Osteoblast (primary cell): ENCODE results near the gene LYRM7. TPM values are rescaled to one million over a fixed set of nuclear protein-coding genes. Genes with fewer than 3 reads are reported as not detected.

Experiments
- DNase-seq: peaks from one replicate; pipeline ENCODE4 v3.0.0; 2011; ENCODE audit warnings: low spot score, mixed read lengths; ENCODE audit not compliant: insufficient read length; ENCODE audit errors: missing footprints
- H2AFZ ChIP-seq: 2 replicates; pipeline ENCODE4 v1.6.0; 2011; ENCODE audit warnings: mild to moderate bottlenecking, low read length
- H3K27ac ChIP-seq: 2 replicates; pipeline ENCODE4 v1.5.1; 2011; ENCODE audit warnings: mild to moderate bottlenecking, low read depth, low read length, moderate library complexity
- H3K27me3 ChIP-seq: 2 replicates; pipeline ENCODE4 v1.6.0; 2012; ENCODE audit warnings: mild to moderate bottlenecking, control low read depth, inconsistent platforms, low read length, moderate library complexity; ENCODE audit not compliant: insufficient read depth
- H3K36me3 ChIP-seq: 2 replicates; pipeline ENCODE4 v1.5.1; 2011; ENCODE audit warnings: mild to moderate bottlenecking, low read length, control low read depth, moderate library complexity; ENCODE audit not compliant: insufficient read depth
- H3K4me1 ChIP-seq: 2 replicates; pipeline ENCODE4 v1.5.1; 2011; ENCODE audit warnings: mild to moderate bottlenecking, low read length, control low read depth, moderate library complexity; ENCODE audit not compliant: insufficient read depth
- H3K4me2 ChIP-seq: 2 replicates; pipeline ENCODE4 v1.6.0; 2011; ENCODE audit warnings: mild to moderate bottlenecking, low read length; ENCODE audit not compliant: insufficient read depth
- H3K4me3 ChIP-seq: fragments of 200-600 bp; sonication (generic); 3 replicates; pipeline ENCODE4 v1.5.1; 2012; ENCODE audit warnings: mild to moderate bottlenecking, low read length, inconsistent platforms; ENCODE audit not compliant: insufficient read depth
- H3K79me2 ChIP-seq: 2 replicates; pipeline ENCODE4 v1.6.0; 2012; ENCODE audit warnings: mild to moderate bottlenecking, low read length, control low read depth, inconsistent platforms; ENCODE audit not compliant: insufficient read depth
- H3K9me3 ChIP-seq: 2 replicates; pipeline ENCODE4 v1.5.1; 2011; ENCODE audit warnings: low read depth, low read length, control low read depth
- H4K20me1 ChIP-seq: 2 replicates; pipeline ENCODE4 v1.6.0; 2012; ENCODE audit warnings: mild to moderate bottlenecking, low read length, control low read depth; ENCODE audit not compliant: insufficient read depth
- total RNA-seq: library from RNA; depleted of rRNA; stranded (reverse); fragments of >200 nt; gene quantifications from 2 replicates; pipeline ENCODE4 v1.2.3, GENCODE V29; 2012
- TF ChIP-seq, protein P1 (sequence below): IDR thresholded peaks from 2 replicates; pipeline ENCODE4 v1.5.1; 2011; ENCODE audit warnings: mild to moderate bottlenecking, low read depth, low read length, moderate library complexity; ENCODE audit errors: extremely low read depth

LYRM7 gene
- total RNA-seq, 1 donor: 4.7 TPM

DNA sequence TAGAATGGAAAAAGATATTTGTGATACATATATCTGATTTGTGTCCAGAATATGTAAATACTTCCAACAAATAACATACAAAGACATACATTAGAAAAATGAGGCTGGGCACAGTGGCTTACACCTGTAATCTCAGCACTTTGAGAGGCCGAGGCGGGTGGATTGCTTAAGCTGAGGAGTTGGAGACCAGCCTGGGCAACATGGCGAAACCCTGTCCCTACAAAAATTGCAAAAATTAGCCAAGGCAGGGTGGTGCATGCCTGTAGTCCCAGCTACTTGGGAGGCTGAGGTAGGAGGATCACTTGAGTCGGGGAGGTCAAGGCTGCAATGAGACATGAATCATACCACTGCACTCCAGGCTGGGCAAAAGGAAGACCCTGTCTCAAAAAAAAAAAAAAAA, 47.0 kb downstream of the LYRM7 start:
- no peaks in the 10 kb centered on the region for H3K79me2 ChIP-seq
- H3K4me3 ChIP-seq: no peak overlapping the region
- H3K36me3 ChIP-seq: no peaks in the 10 kb centered on the region
- H3K27me3 ChIP-seq: no peaks in the 10 kb centered on the region
- no peak overlapping the region for H2AFZ ChIP-seq
- no peaks in the 10 kb centered on the region for H3K9me3 ChIP-seq
- TF ChIP-seq, protein P1, sequence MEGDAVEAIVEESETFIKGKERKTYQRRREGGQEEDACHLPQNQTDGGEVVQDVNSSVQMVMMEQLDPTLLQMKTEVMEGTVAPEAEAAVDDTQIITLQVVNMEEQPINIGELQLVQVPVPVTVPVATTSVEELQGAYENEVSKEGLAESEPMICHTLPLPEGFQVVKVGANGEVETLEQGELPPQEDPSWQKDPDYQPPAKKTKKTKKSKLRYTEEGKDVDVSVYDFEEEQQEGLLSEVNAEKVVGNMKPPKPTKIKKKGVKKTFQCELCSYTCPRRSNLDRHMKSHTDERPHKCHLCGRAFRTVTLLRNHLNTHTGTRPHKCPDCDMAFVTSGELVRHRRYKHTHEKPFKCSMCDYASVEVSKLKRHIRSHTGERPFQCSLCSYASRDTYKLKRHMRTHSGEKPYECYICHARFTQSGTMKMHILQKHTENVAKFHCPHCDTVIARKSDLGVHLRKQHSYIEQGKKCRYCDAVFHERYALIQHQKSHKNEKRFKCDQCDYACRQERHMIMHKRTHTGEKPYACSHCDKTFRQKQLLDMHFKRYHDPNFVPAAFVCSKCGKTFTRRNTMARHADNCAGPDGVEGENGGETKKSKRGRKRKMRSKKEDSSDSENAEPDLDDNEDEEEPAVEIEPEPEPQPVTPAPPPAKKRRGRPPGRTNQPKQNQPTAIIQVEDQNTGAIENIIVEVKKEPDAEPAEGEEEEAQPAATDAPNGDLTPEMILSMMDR: no peak
- DNase-seq: no peak
- no peak overlapping the region for H3K4me2 ChIP-seq
- H3K27ac ChIP-seq: no peak overlapping the region
- H3K4me1 ChIP-seq: peaks cover 4% of the 10 kb centered on the region
- no peaks in the 10 kb centered on the region for H4K20me1 ChIP-seq

DNA sequence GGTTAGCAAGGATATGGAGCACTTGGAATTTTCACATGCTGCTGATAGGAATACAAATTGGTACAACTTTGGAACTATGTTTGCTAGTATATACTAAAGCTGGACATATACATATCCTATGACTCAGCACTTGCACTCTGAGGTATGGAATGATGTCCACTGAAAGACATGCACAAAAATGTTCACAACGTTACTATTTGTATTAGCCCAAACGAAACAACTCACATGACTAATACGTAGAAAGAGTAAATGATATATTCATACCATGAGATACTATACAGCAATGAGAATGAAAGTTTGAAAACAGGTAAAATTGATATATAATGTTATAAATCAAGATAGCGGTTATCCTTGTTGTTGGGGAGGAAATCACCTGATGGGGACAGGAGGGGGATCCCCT, 47.6 kb downstream of the LYRM7 start:
- Histone ChIP-seq H3K27me3 (no peaks in the 10 kb centered on the region), H3K4me3 (no peak overlapping the region), H3K36me3 (no peaks in the 10 kb centered on the region), H4K20me1 (no peaks in the 10 kb centered on the region), H2AFZ (no peak overlapping the region), H3K9me3 (no peaks in the 10 kb centered on the region), H3K27ac (no peak overlapping the region), H3K79me2 (no peaks in the 10 kb centered on the region), H3K4me2 (no peak overlapping the region), H3K4me1 (peaks cover 4% of the 10 kb centered on the region)
- TF ChIP-seq, protein P1: no peak
- no peak for DNase-seq

DNA sequence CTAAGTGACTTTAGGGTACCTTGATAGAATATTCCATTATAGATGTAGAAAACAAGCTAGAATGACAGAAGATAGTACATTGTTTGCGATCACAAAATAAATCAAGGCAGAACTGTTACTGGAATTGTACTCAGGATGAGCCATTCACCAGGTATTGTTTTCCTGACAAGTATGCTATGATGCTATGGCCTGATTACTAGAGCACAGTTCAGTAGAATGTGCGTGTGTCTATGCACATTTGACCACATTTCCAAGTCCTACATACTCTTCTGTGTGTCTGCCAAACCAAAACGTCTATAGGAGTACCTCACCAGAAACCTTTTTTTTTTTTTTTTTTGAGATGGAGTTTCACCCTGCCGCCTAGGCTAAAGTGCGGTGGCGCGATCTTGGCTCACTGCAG, 49.8 kb downstream of the LYRM7 start:
- DNase-seq: no peak
- Histone ChIP-seq H3K4me3 (no peak overlapping the region), H3K4me1 (peaks cover 4% of the 10 kb centered on the region), H4K20me1 (no peaks in the 10 kb centered on the region), H3K4me2 (no peak overlapping the region), H3K9me3 (no peaks in the 10 kb centered on the region), H3K36me3 (no peaks in the 10 kb centered on the region), H3K27me3 (no peaks in the 10 kb centered on the region), H3K79me2 (no peaks in the 10 kb centered on the region), H3K27ac (no peak overlapping the region), H2AFZ (no peak overlapping the region)
- TF ChIP-seq, protein P1: no peak

DNA sequence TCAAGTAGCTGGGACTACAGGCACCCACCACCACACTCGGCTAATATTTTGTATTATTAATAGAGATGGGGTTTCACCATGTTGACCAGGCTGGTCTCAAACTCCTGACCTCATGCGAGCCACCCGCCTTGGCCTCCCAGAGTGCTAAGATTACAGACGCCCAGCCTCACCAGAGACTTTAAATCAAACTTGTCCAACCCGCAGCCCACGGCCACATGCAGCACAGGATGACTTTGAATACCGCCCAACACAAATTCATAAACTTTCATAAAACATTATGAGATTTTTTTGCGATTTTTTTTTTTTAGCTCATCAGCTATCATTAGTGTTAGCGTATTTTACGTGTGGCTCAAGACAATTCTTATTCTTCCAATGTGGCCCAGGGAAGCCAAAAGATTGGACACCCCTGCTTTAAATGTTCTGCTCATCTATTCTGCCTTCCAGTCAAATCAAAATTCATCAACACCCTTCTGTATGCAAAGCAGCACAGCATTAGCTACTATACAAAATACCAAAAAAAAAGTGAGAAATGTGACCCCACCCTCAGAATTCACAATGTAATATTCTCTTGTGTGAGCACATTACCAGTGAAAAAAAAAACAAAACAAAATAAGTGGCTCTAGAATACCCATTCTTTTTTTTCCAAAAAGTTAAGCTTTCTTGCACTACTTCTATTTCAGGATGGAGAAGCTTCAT, 50.4 kb downstream of the LYRM7 start:
- Histone ChIP-seq H3K4me3 (no peak overlapping the region), H2AFZ (no peak overlapping the region), H3K36me3 (no peaks in the 10 kb centered on the region), H3K79me2 (no peaks in the 10 kb centered on the region), H4K20me1 (no peaks in the 10 kb centered on the region), H3K4me2 (no peak overlapping the region), H3K9me3 (no peaks in the 10 kb centered on the region), H3K4me1 (peaks cover 4% of the 10 kb centered on the region), H3K27me3 (no peaks in the 10 kb centered on the region), H3K27ac (no peak overlapping the region)
- TF ChIP-seq, protein P1: no peak
- no peak for DNase-seq
